Transverse colon (tissue), 4 donors: ENCODE data around the gene NFATC2IP. TPM values are rescaled to one million over a fixed set of nuclear protein-coding genes. Genes with fewer than 3 reads are reported as not detected.

Source experiments
- DNase-seq: peaks from one replicate; pipeline ENCODE4 v3.0.0-alpha.2; 2019
- H3K27ac ChIP-seq, 4 donors: fragments of 200-600 bp; sonication (generic); 2 replicates each; pipeline ENCODE4 v1.5.1; 2016 to 2018; ENCODE audit warnings: inconsistent platforms in 4 of 4
- H3K27me3 ChIP-seq: fragments of 200-600 bp; sonication (generic); 2 replicates; pipeline ENCODE4 v1.5.1; 2017; ENCODE audit warnings: inconsistent platforms
- H3K36me3 ChIP-seq, 4 donors: fragments of 200-600 bp; sonication (generic); 2 replicates each; pipeline ENCODE4 v1.5.1; 2017 to 2019; ENCODE audit warnings: inconsistent platforms in 4 of 4
- H3K4me1 ChIP-seq, 4 donors: fragments of 200-600 bp; sonication (generic); 2 replicates each; pipeline ENCODE4 v1.5.1; 2017 to 2020; ENCODE audit warnings: inconsistent platforms in 4 of 4
- H3K4me3 ChIP-seq, 4 donors: fragments of 200-600 bp; sonication (generic); 1 replicate in 1 of 4; 2 replicates in 3 of 4; pipeline versions ENCODE4 v1.5.1 to v1.6.1; 2017 to 2019; ENCODE audit warnings: inconsistent platforms in 4 of 4
- H3K9me3 ChIP-seq, 2 donors: fragments of 200-600 bp; sonication (generic); 2 replicates each; pipeline ENCODE4 v1.5.1; 2017 to 2019; ENCODE audit warnings: inconsistent platforms in 2 of 2
- EP300 ChIP-seq: sonication (generic); formaldehyde crosslinking; IDR thresholded peaks from one replicate; pipeline ENCODE4 v1.6.1; 2017; ENCODE audit warnings: antibody characterized with exemption, low read depth
- POLR2A ChIP-seq: fragments of 450-650 bp; IDR thresholded peaks from one replicate; pipeline ENCODE4 v1.6.1; 2016; ENCODE audit warnings: antibody characterized with exemption, mild to moderate bottlenecking, moderate library complexity
- POLR2AphosphoS5 ChIP-seq, 3 donors: sonication (generic); formaldehyde crosslinking; IDR thresholded peaks; one replicate each; pipeline ENCODE4 v1.6.1; 2016; ENCODE audit warnings: antibody characterized with exemption in 3 of 3
- WGBS, 2 donors: methylation state at CpG; one replicate each; pipeline ENCODE4 v1.1.5; 2018; ENCODE audit warnings: low coverage in 1 of 2; 5-methylcytosine and 5-hydroxymethylcytosine counted together
- in situ Hi-C, 4 donors: fragments of 200-750 bp; cut with MboI; loops; one replicate each; pipeline versions ENCODE4 v1.15.0 to v1.15.1; 2017; ENCODE audit warnings: low sequenced_read_pairs in 3 of 4, low pct_ligation_motif_present in 1 of 4, low pct_unique_long_range_greater_than_20kb in 1 of 4
- intact Hi-C: fragments of 100-400 bp; cut with DNase I; formaldehyde crosslinking; loops from one replicate; pipeline ENCODE4 v1.15.1; 2023; ENCODE audit warnings: low total_unique reads
- total RNA-seq, 4 donors: library from RNA; depleted of rRNA; stranded (reverse); fragments of >200 nt; gene quantifications; one replicate each; pipeline ENCODE4 v1.1.0, GENCODE V29; 2016
- TF ChIP-seq, protein P1 (sequence below), 5 experiments: fragments of 200-600 bp in 3 of 5; fragments of 450-650 bp in 2 of 5; sonication (generic) in 3 of 5; IDR thresholded peaks; 1 replicate in 2 of 5; 2 replicates in 3 of 5; pipeline ENCODE4 v1.5.1; 2016 to 2017; ENCODE audit warnings: antibody characterized with exemption in 5 of 5, inconsistent platforms in 3 of 5, mild to moderate bottlenecking in 2 of 5, moderate library complexity in 1 of 5

NFATC2IP gene
- 10 to 100 TPM; 59.1 to 89.4 (median 70.2) TPM for total RNA-seq

DNA sequence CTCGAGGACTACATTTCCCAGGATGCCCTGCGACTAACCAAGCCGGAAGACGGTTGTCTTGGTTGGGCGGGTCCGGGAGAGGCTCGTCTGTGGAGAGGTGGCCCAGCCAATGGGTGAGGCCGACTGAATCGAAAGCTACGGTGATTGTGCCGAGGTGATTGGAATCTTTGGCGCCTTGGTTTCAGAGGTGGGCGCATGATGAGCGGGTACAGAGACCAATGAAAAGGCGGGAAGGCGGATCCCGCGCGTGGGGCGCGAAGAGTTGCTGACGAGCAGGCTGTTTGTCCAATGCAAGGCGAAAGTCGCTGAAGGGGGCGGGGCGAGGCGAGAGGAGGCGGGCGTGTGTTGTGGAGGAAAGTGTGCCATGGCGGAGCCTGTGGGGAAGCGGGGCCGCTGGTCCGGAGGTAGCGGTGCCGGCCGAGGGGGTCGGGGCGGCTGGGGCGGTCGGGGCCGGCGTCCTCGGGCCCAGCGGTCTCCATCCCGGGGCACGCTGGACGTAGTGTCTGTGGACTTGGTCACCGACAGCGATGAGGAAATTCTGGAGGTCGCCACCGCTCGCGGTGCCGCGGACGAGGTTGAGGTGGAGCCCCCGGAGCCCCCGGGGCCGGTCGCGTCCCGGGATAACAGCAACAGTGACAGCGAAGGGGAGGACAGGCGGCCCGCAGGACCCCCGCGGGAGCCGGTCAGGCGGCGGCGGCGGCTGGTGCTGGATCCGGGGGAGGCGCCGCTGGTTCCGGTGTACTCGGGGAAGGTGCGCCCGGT is at the start of gene NFATC2IP:
TSS of gene NFATC2IP (plus strand) at position 290 of the 762 bp plus-strand sequence. CDS start at position 365, 75 bp downstream.
- Histone ChIP-seq H3K9me3 (no peaks in the 10 kb centered on the region), H3K4me1 (peaks cover 5 to 29% (median 18%) of the 10 kb centered on the region in 4 donors), H3K27me3 (no peaks in the 10 kb centered on the region), H3K27ac (peak within 1 kb of the TSS; percentile 88 to 96 (median 93)), H3K36me3 (peaks cover 0 to 25% (median 12%) of the 10 kb centered on the region in 4 donors), H3K4me3 (peak within 1 kb of the TSS; percentile 77 to 99 (median 96))
- peak; percentile 100 for DNase-seq
- TF ChIP-seq EP300 (no peak), POLR2A (peak; percentile 74), POLR2AphosphoS5 (IDR thresholded peaks at IDR 0.05) (peak; percentile 13 to 48 (median 30))
- TF ChIP-seq, protein P1, sequence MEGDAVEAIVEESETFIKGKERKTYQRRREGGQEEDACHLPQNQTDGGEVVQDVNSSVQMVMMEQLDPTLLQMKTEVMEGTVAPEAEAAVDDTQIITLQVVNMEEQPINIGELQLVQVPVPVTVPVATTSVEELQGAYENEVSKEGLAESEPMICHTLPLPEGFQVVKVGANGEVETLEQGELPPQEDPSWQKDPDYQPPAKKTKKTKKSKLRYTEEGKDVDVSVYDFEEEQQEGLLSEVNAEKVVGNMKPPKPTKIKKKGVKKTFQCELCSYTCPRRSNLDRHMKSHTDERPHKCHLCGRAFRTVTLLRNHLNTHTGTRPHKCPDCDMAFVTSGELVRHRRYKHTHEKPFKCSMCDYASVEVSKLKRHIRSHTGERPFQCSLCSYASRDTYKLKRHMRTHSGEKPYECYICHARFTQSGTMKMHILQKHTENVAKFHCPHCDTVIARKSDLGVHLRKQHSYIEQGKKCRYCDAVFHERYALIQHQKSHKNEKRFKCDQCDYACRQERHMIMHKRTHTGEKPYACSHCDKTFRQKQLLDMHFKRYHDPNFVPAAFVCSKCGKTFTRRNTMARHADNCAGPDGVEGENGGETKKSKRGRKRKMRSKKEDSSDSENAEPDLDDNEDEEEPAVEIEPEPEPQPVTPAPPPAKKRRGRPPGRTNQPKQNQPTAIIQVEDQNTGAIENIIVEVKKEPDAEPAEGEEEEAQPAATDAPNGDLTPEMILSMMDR (IDR thresholded peaks at IDR 0.05): no peak
- intact Hi-C loops: no loop called here
- in situ Hi-C loops: no loop called here
- WGBS, 2 donors: 1% methylated on average over 67 of the region's 79 CpGs; no CpG with 5 or more reads in 1 of the 2 donors

DNA sequence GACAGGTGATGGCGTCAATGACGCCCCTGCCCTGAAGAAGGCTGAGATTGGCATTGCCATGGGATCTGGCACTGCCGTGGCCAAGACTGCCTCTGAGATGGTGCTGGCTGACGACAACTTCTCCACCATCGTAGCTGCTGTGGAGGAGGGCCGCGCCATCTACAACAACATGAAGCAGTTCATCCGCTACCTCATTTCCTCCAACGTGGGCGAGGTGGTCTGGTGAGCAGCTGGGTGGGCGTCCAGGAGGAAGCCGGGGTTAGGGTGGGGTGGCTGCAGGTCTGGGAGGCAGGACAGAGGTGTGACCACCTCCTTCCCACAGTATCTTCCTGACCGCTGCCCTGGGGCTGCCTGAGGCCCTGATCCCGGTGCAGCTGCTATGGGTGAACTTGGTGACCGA is 48.9 kb upstream of the NFATC2IP start:
- Histone ChIP-seq H3K9me3 (no peaks in the 10 kb centered on the region), H3K27ac (no peak overlapping the region), H3K36me3 (peaks cover 0 to 13% (median 6%) of the 10 kb centered on the region in 4 donors), H3K27me3 (no peaks in the 10 kb centered on the region), H3K4me3 (no peak overlapping the region), H3K4me1 (no peaks in the 10 kb centered on the region)
- intact Hi-C loops (no loop called here), in situ Hi-C loops (no loop called here)
- DNase-seq: no peak
- TF ChIP-seq, protein P1 (IDR thresholded peaks at IDR 0.05): no peak
- TF ChIP-seq POLR2A: no peak
- TF ChIP-seq EP300: no peak
- TF ChIP-seq POLR2AphosphoS5 (IDR thresholded peaks at IDR 0.05): no peak
- 87% methylated on average over 15 of the region's 15 CpGs; no CpG with 5 or more reads in 1 of the 2 donors for WGBS, 2 donors

DNA sequence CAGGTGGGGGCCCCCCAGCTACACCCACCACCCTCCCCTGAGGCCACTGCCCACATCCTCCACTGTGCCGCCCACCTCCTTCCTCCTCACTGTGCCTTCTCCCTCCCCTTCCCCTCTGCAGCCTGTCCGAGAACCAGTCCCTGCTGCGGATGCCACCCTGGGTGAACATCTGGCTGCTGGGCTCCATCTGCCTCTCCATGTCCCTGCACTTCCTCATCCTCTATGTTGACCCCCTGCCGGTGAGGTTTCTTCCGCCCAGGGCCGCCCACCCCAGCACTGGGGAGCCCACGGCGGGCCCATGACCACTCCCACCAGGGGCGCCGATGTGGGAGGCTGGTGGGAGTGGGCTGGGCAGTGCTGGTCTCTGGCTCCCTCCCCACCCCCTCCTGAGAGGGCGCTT is 47.8 kb upstream of the NFATC2IP start:
- 73 to 83% methylated on average over 1 to 8 of the region's 11 CpGs for WGBS, 2 donors
- Histone ChIP-seq H3K27me3 (no peaks in the 10 kb centered on the region), H3K27ac (no peak overlapping the region), H3K9me3 (no peaks in the 10 kb centered on the region), H3K4me1 (no peaks in the 10 kb centered on the region), H3K4me3 (no peak overlapping the region), H3K36me3 (peaks cover 0 to 17% (median 7%) of the 10 kb centered on the region in 4 donors)
- in situ Hi-C loops: no loop called here
- intact Hi-C loops: no loop called here
- DNase-seq: no peak
- TF ChIP-seq POLR2AphosphoS5 (IDR thresholded peaks at IDR 0.05): no peak
- TF ChIP-seq EP300: no peak

DNA sequence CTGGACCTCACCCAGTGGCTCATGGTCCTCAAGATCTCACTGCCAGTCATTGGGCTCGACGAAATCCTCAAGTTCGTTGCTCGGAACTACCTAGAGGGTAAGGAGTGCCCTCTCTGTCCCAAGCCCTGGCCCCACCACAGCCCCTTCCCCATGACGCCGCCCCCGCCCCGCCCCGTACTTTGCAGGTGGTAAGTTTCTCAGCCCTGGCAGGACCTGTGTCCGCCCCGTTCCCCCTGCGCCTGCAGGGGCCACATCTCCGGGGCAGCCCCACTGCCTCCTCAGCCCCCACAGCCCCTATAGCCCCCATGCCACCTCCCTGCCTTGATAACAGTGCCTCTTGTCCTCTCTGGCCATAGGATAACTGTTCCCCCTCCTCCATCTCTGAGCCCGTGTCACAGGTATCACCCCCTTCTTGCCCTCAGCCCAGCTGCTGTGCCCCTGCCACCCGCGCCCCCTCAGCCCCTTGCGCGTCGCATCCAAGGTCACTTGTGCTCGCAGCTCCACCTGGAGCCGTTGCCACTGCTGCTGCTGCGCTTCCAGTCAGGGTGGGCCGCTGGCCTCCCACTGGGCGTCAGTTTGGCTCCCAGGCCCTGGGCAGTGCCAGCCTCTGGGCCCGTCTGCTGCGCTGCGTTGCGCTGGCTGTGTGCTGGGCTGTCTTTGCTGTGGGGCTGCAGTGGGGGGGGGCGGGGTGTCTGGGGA is 47.2 kb upstream of the NFATC2IP start:
- TF ChIP-seq EP300: no peak
- TF ChIP-seq POLR2A: no peak
- TF ChIP-seq, protein P1 (IDR thresholded peaks at IDR 0.05): no peak
- TF ChIP-seq POLR2AphosphoS5 (IDR thresholded peaks at IDR 0.05): no peak
- in situ Hi-C loops: no loop called here
- 89% methylated on average over 25 of the region's 29 CpGs; no CpG with 5 or more reads in 1 of the 2 donors for WGBS, 2 donors
- H3K36me3 ChIP-seq: peaks cover 0 to 23% (median 9%) of the 10 kb centered on the region in 4 donors
- H3K9me3 ChIP-seq: no peaks in the 10 kb centered on the region
- intact Hi-C loops: no loop called here
- DNase-seq: no peak
- H3K4me1 ChIP-seq: no peaks in the 10 kb centered on the region
- H3K27me3 ChIP-seq: no peaks in the 10 kb centered on the region
- no peak overlapping the region for H3K27ac ChIP-seq
- no peak overlapping the region for H3K4me3 ChIP-seq
